BJ (cell line): ENCODE data around the gene HAPLN2. TPM values are rescaled to one million over a fixed set of nuclear protein-coding genes. Genes with fewer than 3 reads are reported as not detected.

Experiments
- CTCF ChIA-PET: fragments of 350-600 bp; formaldehyde crosslinking; extraction: SDS; loops from one replicate; lab custom pipeline; 2021; ENCODE audit warnings: antibody characterized with exemption, inconsistent platforms; lab: Yijun Ruan, JAX
- POLR2A ChIA-PET: fragments of 300-600 bp; sonication (Branson Sonifier 250); formaldehyde crosslinking; extraction: SDS; loops from one replicate; lab custom pipeline; 2021; ENCODE audit warnings: antibody characterized with exemption; lab: Charles Lee
- DNase-seq: peaks from one replicate; pipeline ENCODE4 v3.0.0-alpha.2; 2011; ENCODE audit warnings: low read depth
- H3K27me3 ChIP-seq: 2 replicates; pipeline ENCODE4 v1.6.0; 2011; ENCODE audit warnings: low read length; ENCODE audit not compliant: control insufficient read depth, insufficient read depth
- H3K36me3 ChIP-seq: 2 replicates; pipeline ENCODE4 v1.5.1; 2011; ENCODE audit warnings: low read length; ENCODE audit not compliant: control insufficient read depth, insufficient read depth
- H3K4me3 ChIP-seq: 2 replicates; pipeline ENCODE4 v1.5.1; 2011; ENCODE audit warnings: low read depth, mild to moderate bottlenecking, control low read depth, low read length
- polyA plus RNA-seq: library from polyadenylated mRNA; depleted of rRNA; stranded (reverse); fragments of >200 nt; gene quantifications from 2 replicates; pipeline ENCODE4 v1.2.3, GENCODE V29; 2011
- TF ChIP-seq, protein P1 (sequence below): IDR thresholded peaks from 2 replicates; pipeline ENCODE4 v1.5.1; 2011; ENCODE audit warnings: low read depth, mild to moderate bottlenecking, control low read depth, inconsistent platforms, low read length, moderate library complexity; ENCODE audit not compliant: insufficient read depth

HAPLN2 gene
- polyA plus RNA-seq, 1 experiment, result not detected

DNA sequence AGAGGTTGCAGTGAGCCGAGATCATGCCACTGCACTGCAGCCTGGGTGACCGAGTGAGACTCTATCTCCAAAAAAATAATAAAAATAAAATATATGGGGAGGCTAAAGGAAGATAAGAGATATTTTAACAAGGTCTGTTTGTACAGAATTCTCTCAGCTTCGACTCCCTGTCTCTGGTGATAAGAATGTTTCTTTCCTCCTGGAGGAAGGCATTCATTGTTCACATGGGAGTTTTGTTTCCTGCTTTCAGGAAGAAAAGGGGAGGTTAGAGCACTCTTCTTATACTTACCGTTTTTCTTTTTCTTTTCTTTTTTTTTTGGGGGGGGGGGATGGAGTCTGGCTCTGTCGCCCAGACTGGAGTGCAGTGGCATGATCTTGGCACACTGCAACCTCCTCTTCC lies 29.7 kb upstream of the HAPLN2 start:
- H3K4me3 ChIP-seq, result no peak overlapping the region
- no peaks in the 10 kb centered on the region; the same call in 1 of the 2 replicates for H3K36me3 ChIP-seq
- TF ChIP-seq, protein P1, sequence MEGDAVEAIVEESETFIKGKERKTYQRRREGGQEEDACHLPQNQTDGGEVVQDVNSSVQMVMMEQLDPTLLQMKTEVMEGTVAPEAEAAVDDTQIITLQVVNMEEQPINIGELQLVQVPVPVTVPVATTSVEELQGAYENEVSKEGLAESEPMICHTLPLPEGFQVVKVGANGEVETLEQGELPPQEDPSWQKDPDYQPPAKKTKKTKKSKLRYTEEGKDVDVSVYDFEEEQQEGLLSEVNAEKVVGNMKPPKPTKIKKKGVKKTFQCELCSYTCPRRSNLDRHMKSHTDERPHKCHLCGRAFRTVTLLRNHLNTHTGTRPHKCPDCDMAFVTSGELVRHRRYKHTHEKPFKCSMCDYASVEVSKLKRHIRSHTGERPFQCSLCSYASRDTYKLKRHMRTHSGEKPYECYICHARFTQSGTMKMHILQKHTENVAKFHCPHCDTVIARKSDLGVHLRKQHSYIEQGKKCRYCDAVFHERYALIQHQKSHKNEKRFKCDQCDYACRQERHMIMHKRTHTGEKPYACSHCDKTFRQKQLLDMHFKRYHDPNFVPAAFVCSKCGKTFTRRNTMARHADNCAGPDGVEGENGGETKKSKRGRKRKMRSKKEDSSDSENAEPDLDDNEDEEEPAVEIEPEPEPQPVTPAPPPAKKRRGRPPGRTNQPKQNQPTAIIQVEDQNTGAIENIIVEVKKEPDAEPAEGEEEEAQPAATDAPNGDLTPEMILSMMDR, result no peak
- 0 out of 2 replicates have a peak, but pooled peaks cover 2% of the 10 kb centered on the region for H3K27me3 ChIP-seq
- ChIA-PET POLR2A (interaction anchor here (0.6 kb wide), 1 partner anchor 628 kb away, joined by 6 read pairs; no protein-coding TSS in a partner anchor), CTCF (interaction anchor here (0.9 to 1.7 kb wide), 7 partner anchors 19 to 204 kb away, joined by 3 to 7 read pairs (median 3); partner anchors contain the start of gene NES)
- DNase-seq, result no peak

DNA sequence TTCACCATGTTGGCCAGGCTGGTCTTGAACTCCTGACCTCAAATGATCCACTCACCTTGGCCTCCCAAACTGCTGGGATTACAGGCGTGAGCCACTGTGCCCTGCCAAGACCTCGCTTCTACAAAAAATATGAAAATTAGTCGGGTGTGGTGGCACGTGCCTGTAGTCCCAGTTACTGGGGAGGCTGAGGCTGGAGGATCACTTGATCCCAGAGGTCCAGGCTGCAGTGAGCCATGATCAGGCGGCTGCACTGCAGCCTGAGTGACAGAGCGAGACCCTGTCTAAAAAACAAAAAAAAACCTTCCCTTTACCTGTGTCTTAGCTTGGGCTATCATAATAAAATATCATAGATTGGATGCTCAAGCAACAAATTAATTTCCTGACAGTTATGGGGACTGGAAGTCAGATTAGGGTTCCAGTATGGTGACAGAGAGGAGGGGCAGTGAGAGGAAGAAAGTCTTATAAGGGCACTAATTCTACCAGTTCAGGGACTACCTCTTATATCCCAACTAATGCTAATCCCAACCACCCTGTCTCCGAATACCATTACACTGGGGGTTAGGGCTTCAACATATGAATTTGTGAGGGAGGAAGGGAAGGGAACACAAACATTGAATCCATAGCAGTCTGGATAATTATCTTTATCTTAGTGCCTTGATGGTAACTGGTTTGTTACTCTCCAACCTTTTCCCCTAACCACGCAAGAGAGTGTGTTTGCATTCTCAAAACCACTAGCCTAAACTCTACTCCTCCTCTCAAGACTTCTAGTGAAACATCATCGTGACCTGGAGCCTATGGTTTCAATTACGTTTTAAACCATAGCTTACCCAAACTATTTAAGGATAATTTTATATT lies 28.7 kb upstream of the HAPLN2 start:
- POLR2A ChIA-PET, result no interaction called here
- TF ChIP-seq, protein P1, result no peak
- CTCF ChIA-PET, result interaction anchor here (0.6 to 2.6 kb wide), 13 partner anchors 9 to 234 kb away, joined by 3 to 16 read pairs (median 5); partner anchors contain the start of gene GPATCH4
- H3K36me3 ChIP-seq, result peaks cover 4% of the 10 kb centered on the region
- H3K27me3 ChIP-seq, result 0 out of 2 replicates have a peak, but pooled peaks cover 2% of the 10 kb centered on the region
- DNase-seq, result no peak
- H3K4me3 ChIP-seq, result no peak overlapping the region

DNA sequence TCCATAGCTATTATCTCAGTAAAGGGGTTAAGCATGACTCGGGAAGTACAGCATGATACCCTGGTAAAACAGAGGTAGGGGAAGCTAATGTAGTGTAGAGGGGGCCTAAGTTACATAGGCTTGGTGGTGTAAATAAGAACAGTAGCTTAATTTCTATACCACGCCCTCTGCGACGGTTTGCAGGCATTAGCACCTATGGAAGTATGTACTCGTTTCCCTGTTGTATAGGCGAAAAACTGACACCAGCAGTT lies 28.1 kb upstream of the HAPLN2 start:
- CTCF ChIA-PET, result interaction anchor here (0.6 to 2.6 kb wide), 13 partner anchors 9 to 235 kb away, joined by 3 to 16 read pairs (median 5); partner anchors contain the start of gene GPATCH4

DNA sequence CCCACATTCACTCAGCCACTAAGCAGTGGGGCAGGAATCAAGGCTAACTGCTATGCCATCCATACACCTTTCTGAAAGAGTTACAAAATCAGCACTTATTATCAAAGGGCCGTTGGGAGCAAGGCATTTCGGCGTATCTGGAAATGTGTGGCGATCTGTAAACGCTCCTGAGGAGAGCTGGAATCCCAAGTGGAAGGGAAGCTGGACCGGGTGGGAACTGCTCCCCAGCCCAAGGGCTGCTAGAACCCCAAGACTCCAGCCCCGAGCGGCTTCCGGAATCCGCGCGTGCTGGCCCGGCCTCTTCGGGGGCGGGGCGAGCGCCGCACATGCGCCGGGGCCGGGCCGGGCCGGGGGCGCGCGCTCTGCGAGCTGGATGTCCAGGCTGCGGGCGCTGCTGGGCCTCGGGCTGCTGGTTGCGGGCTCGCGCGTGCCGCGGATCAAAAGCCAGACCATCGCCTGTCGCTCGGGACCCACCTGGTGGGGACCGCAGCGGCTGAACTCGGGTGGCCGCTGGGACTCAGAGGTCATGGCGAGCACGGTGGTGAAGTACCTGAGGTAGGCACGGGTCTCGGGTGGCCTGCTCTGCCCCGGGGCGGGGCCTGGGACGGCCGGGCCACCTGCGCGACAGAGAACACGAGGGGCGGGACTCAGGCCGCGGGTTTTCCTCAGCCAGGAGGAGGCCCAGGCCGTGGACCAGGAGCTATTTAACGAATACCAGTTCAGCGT lies 27.6 kb upstream of the HAPLN2 start, which contains the start of gene NAXE:
Gene NAXE (plus strand): TSS at position 345 of the 726 bp plus-strand sequence. CDS start 29 bp downstream, at position 374.
- Histone ChIP-seq H3K27me3 (no peaks in the 10 kb centered on the region), H3K4me3 (peak within 1 kb of the TSS; percentile 54), H3K36me3 (peaks cover 7% of the 10 kb centered on the region)
- POLR2A ChIA-PET, result interaction anchor here (0.5 kb wide), 1 partner anchor 91 kb away, joined by 8 read pairs; the partner anchor contains the start of gene MEF2D
- DNase-seq, result no peak
- CTCF ChIA-PET, result interaction anchor here (0.6 to 3.1 kb wide), 17 partner anchors 10 to 235 kb away, joined by 3 to 16 read pairs (median 4); partner anchors contain the start of gene GPATCH4
- TF ChIP-seq, protein P1, result no peak

More for the DNA sequence above, 28.1 kb upstream of the HAPLN2 start:
- DNase-seq, result no peak
- Histone ChIP-seq H3K36me3 (peaks cover 5% of the 10 kb centered on the region), H3K27me3 (0 out of 2 replicates have a peak, but pooled peaks cover under 1% of the 10 kb centered on the region), H3K4me3 (peak overlapping the region; percentile 54)
- TF ChIP-seq, protein P1, result no peak
- POLR2A ChIA-PET, result no interaction called here
